Measurements from ENCODE around the gene AFDN. TPM values are rescaled to one million over a fixed set of nuclear protein-coding genes. Genes with fewer than 3 reads are reported as not detected.

Gene AFDN
- total RNA-seq, 1 donor from 2014 or later: 60.7 TPM

GRCh38 chr6:168016721-168017525, 190.2 kb downstream of the AFDN start:
- no peak for DNase-seq (ENCODE audit: low spot score)

- no peak for DNase-seq (ENCODE audit: low spot score)
These were observed 190.9 kb downstream of the AFDN start for GRCh38 chr6:168017629-168018028.

- no peak for DNase-seq (ENCODE audit: low spot score)
These were observed 192.0 kb downstream of the AFDN start for GRCh38 chr6:168018664-168019063.

GRCh38 chr6:168020242-168020641, 193.5 kb downstream of the AFDN start:
- DNase-seq (ENCODE audit: low spot score): no peak

- DNase-seq (ENCODE audit: low spot score): no peak
These were observed 194.9 kb downstream of the AFDN start for GRCh38 chr6:168021581-168021980.

Other genes starting within 250 kb of the AFDN start
- gene KIF25, start 170.8 kb downstream of the AFDN start, total RNA-seq (ENCODE audit: insufficient read depth, low replicate concordance): not detected